GM19468 (cell line): Measurements from ENCODE around the gene AKAP9.
"Not testable (repeated sequence)": the region's sequence is repeated elsewhere in the genome, so short reads cannot be mapped to it uniquely, and the experiment has no call there.

ENCODE experiments used
- ATAC-seq: cut with Tn5 transposase; IDR thresholded peaks from one replicate; pipeline ENCODE4 v1.9.1; 2021; ENCODE audit warnings: mild to moderate bottlenecking, moderate library complexity, moderate number of reproducible peaks; ENCODE audit not compliant: unreplicated experiment; ENCODE audit errors: extremely low read depth

The AKAP9 gene

DNA sequence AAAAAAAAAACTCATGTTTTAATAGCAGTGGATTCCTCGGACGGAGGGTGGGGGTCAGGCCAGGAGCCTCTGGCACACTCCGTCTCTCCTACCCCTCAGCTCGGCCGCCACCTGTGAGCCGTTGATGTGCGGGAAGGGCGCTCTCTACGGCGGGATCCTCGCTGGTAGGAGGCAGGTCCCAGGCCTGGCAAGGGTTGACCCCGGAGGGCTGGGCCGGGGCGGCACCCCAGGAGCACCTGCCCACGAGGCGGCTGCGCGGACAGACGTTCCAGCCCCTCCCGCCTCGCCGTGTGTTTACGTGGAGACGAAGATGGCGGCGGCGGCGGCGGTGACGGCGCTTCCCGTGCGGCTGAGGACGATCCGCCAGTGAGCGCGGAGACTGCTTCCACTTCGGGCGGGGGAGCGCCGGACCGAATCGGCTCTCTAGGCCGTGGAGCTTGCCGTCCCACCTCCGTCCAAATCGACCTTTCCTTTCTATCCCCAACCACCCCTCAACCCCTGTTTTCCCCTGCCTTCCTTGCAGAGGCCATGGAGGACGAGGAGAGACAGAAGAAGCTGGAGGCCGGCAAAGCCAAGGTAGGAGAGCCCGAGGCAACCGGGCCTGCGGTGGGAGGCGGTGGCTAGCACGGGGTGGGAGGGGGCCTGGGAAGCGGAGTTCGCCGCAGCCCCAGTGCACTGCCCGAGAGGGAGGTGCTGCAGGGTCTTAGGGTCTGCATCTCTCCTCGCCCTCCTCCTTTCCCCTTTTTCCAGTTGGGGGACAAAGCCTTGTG is at the start of gene AKAP9:
TSS of gene AKAP9 (plus strand) at position 291 of the 770 bp plus-strand sequence. CDS start at position 529, 238 bp downstream.
- peak; percentile 96 for ATAC-seq

- ATAC-seq: no peak
These were observed 48.5 kb upstream of the AKAP9 start for GRCh38 chr7:91892099-91892705.

GRCh38 chr7:91892821-91893340 is 47.8 kb upstream of the AKAP9 start:
- no peak for ATAC-seq

DNA sequence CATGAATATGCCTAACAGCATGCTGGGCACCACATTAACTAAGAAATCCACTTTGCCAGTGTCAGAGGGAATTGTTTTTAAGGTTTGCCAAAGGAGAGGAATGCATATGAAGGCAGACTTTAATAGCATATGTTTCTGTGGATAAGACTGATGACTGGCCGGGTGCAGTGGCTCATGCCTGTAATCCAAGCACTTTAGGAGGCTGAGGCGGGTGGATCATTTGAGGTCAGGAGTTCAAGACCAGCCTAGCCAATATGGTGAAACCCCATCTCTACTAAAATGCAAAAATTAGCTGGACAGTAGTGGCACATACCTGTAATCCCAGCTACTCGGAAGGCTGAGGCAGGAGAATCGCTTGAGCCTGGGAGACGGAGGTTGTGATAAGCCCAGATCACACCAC is 47.0 kb upstream of the AKAP9 start:
- ATAC-seq: not testable (repeated sequence)

- ATAC-seq: no peak
These were observed 45.7 kb upstream of the AKAP9 start for GRCh38 chr7:91894781-91895480.

- no peak for ATAC-seq
These were observed 42.2 kb upstream of the AKAP9 start for GRCh38 chr7:91898240-91898992.

DNA sequence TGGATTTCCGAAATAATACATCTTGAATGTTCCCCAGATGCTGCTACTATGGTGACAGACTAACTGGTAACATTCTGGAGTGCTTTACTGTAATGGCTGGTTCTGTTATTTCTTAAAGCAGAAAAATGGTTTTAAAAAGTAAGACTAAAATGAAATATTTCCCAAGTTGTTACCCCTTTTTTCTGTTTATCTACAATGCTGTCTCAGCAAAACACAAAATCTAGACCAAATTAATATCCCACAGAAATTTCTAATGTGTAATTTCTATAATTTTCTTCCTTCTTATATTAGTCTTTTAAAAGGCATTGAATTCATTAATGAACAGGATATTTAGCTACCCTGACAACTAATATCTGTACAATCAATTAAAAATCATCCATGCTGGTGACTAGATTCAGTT is 41.1 kb upstream of the AKAP9 start:
- ATAC-seq: no peak

GRCh38 chr7:91910171-91910570 is 30.5 kb upstream of the AKAP9 start:
- ATAC-seq: no peak

- no peak for ATAC-seq
These were observed 29.5 kb upstream of the AKAP9 start for GRCh38 chr7:91911121-91911520.

GRCh38 chr7:91912494-91912893 is 28.2 kb upstream of the AKAP9 start:
- ATAC-seq: no peak

DNA sequence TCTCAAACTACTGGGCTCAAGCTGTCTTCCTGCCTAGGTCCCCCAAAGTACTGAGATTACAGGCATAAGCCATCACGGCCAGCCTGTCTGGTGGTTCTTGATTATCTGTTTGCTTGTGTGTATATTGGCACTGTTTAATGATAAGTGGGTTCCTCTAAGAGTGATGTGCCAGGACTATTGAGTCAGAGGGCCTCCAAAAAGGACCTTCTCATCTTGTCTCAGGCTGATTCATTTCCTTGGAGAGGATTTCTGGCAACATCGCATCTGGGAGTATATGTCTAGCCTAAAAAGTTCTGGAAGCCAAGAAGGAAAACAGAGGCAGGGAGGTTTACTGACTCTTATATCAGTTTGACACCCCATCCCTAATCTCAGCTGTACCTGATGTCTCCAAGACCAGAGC is 27.1 kb upstream of the AKAP9 start:
- ATAC-seq: no peak

DNA sequence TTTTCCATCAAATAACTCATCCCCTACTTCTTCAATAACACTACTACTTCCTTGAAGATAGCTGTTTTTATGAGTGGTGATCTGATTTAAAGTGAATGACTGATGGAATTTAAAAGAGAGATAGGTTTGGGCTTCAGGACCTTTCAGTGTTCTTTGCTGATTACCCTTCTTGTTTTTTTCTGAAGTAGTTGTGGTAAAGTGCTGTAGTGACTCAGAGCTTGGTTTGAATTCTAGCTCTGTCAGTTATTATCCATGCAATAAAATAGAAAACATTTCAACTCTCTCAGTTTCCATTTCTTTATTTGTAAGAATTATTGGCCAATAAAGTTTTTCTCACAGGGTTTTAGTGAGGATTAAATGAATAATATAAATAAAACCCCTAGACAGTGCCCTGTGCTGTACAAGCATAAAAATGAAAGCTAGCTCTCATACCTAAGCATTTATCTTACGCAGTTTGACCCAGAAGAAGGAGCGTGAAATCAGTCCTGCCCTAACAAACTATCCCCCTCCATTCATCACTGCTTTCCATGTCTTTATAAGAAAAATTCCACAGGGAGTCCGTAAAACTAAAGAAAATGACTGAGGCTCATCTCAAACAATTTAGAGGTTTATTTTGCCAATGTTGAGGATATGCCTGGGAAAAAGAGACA is 25.1 kb upstream of the AKAP9 start:
- ATAC-seq: no peak

GRCh38 chr7:91916051-91916440 is 24.6 kb upstream of the AKAP9 start:
- no peak for ATAC-seq

GRCh38 chr7:91918356-91918755 is 22.3 kb upstream of the AKAP9 start:
- no peak for ATAC-seq

DNA sequence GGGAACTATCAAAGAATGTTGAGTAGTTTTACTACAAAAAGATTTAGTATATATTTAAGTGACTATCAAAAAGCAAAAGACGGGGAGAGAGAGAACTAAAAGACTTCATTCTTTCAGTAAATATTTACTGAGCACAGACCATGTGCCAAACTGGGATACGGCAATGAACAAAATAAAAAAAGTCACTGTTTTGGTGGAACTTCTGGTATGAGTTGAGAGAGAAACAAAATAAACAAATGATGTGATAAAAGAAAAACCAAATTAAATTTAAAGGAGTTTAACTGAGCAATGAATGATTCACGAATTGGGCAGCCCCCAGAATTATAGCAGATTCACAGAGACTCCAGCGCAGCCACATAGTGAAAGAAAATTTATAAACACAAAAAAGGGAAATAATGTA is 17.8 kb upstream of the AKAP9 start:
- ATAC-seq: no peak

GRCh38 chr7:91927912-91928311 is 12.8 kb upstream of the AKAP9 start:
- ATAC-seq: no peak

GRCh38 chr7:91929463-91929862 is 11.2 kb upstream of the AKAP9 start:
- no peak for ATAC-seq

- no peak for ATAC-seq
These were observed 491 bp upstream of the AKAP9 start for GRCh38 chr7:91940171-91940570.

GRCh38 chr7:91941450-91941849 is 788 bp downstream of the AKAP9 start:
- no peak for ATAC-seq

DNA sequence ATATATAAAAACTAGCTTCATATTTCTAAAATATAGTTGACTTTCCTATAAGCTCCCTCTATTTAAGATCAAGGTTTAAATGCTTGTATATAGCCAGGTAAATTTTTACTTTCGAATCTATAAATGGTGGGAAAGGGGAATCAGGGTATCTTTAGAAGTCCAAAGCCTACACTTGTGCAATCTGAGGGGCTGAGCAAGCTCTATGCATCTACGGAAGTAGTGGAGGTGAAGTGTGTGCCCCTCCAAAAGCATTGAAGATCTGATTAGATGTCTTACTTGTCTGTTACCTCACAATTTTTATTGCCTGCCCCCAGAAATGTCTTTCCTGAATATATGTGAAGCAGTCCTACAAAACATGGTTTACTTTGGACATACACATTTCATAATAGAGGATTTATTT is 1.6 kb downstream of the AKAP9 start:
- no peak for ATAC-seq
